Measurements from ENCODE around the gene TM2D3.

Gene TM2D3

DNA sequence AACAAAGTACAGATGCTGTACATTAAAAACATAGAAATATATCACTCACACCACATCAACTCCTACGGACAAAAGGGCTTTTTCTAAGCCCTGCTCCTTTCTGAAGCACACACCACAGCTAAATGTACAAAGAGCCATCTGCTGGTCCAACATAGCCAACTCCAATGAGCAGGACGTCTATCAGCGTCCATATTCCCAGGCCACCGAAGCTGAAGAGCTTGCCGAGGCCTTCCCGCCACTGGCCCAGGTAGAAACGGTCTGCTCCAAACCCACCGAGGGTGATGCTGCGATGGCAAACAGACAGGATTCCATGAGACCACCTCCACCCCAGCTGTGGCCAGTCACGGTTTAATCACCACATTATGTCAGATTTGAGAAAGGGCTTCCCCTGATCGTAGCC lies 9.8 kb downstream of the TM2D3 start:
- TF ChIP-seq, protein P1, sequence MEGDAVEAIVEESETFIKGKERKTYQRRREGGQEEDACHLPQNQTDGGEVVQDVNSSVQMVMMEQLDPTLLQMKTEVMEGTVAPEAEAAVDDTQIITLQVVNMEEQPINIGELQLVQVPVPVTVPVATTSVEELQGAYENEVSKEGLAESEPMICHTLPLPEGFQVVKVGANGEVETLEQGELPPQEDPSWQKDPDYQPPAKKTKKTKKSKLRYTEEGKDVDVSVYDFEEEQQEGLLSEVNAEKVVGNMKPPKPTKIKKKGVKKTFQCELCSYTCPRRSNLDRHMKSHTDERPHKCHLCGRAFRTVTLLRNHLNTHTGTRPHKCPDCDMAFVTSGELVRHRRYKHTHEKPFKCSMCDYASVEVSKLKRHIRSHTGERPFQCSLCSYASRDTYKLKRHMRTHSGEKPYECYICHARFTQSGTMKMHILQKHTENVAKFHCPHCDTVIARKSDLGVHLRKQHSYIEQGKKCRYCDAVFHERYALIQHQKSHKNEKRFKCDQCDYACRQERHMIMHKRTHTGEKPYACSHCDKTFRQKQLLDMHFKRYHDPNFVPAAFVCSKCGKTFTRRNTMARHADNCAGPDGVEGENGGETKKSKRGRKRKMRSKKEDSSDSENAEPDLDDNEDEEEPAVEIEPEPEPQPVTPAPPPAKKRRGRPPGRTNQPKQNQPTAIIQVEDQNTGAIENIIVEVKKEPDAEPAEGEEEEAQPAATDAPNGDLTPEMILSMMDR (IDR thresholded peaks at IDR 0.05; ENCODE audit: extremely low read depth, insufficient read depth, missing control alignments), result peak; percentile 6
- in situ Hi-C loops (cut with MboI; ENCODE audit: low pct_unique_long_range_greater_than_20kb, low sequenced_read_pairs, unreplicated experiment), result loop anchor here (5.0 kb wide), 1 partner anchor 345 kb away; the partner anchor contains the start of gene SNRPA1
- no peak for DNase-seq (ENCODE audit: low spot score)

DNA sequence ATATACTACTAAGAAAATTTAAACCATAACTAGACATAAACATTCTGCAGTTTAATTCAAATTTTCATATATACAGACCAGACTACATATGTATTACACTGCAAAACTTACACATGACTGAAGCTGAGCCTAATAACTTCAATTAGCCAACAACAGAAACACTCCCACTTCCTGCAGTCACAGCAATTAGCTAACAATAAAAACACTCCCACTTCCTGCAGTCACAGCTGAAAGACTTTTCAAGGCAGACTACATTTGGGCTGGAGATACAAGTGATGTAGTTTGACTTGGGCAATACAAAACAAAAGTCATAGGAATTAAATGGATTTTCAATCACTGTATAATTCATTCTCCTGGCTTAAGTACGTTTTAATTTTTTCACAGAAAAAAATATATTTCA lies 10.3 kb downstream of the TM2D3 start:
- in situ Hi-C loops (cut with MboI; ENCODE audit: low pct_unique_long_range_greater_than_20kb, low sequenced_read_pairs, unreplicated experiment), result loop anchor here (5.0 kb wide), 1 partner anchor 345 kb away; the partner anchor contains the start of gene SNRPA1
- TF ChIP-seq, protein P1 (IDR thresholded peaks at IDR 0.05; ENCODE audit: extremely low read depth, insufficient read depth, missing control alignments), result no peak
- DNase-seq (ENCODE audit: low spot score), result no peak

DNA sequence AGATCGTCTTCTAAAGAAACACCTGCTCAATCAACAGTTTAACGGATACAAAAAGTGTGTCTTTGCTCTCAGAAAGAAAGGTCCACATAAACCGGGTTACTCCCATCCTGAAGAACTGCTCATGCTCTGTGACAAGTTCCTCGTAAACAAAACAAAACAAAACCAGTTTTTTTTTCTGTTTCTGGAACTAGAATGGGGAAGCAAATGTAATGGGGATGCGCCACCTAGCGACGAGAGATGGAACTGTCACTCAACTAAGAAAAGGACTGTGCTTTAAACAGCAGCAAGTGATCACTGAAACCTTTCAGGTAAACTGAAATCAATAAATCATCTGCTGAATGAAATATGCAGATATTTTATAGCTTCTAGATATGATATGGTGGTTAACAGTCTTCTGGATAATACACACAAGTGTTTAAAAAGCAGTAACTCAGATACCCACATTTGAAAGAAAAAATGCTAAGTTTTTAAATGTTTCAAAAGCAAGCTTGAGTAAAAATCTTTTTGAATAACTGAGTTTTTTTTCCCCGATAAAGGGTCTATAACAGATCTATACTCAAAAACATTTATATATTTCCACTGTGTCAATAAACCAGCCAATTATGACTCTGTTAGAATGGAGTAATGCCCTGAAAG lies 10.9 kb downstream of the TM2D3 start:
- TF ChIP-seq, protein P1 (IDR thresholded peaks at IDR 0.05; ENCODE audit: extremely low read depth, insufficient read depth, missing control alignments), result peak; percentile 88
- in situ Hi-C loops (cut with MboI; ENCODE audit: low pct_unique_long_range_greater_than_20kb, low sequenced_read_pairs, unreplicated experiment), result loop anchor here (5.0 kb wide), 1 partner anchor 344 kb away; the partner anchor contains the start of gene SNRPA1
- peak; percentile 71 for DNase-seq (ENCODE audit: low spot score)

DNA sequence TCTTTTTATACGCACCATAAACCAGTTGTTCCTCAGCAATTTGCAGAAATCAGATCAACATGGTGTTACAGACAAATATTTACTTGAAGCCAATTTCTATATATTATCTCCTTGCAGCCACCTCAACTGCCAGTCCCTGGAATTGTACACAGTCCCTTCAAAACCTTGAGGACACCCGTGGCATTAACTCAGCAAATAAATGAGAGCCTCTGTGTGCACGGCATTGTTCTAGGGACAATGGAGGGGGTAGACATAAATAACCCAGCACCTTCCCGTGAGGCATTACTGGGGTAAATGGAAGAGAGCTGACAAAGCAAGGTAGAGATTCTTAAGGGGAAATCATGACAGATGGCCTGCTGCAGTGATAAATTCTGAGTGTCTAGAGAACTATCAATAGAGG lies 12.5 kb downstream of the TM2D3 start:
- TF ChIP-seq, protein P1 (IDR thresholded peaks at IDR 0.05; ENCODE audit: extremely low read depth, insufficient read depth, missing control alignments), result no peak
- DNase-seq (ENCODE audit: low spot score), result no peak
- in situ Hi-C loops (cut with MboI; ENCODE audit: low pct_unique_long_range_greater_than_20kb, low sequenced_read_pairs, unreplicated experiment), result loop anchor here (5.0 kb wide), 1 partner anchor 342 kb away; the partner anchor contains the start of gene SNRPA1

DNA sequence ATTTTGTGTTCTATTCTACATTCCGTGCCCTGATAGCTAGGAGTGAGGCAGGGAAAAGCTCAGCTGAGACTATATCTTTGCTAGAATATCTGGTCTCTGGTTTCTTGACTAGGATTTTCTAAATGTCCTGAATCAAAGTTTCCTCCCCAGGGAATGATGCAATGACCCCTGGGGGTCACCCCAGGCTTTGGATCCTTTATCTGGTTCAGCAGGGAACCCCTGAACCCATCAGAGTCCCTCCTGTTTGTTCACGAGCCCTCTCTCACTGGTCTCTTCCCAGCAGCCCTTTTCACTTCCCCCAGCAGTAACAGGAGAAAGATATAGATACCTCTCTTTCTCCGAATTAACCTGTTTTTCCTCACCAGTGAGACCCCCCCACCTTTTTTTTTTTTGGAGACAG lies 14.3 kb downstream of the TM2D3 start:
- DNase-seq (ENCODE audit: low spot score), result no peak
- in situ Hi-C loops (cut with MboI; ENCODE audit: low pct_unique_long_range_greater_than_20kb, low sequenced_read_pairs, unreplicated experiment), result no loop called here
- TF ChIP-seq, protein P1 (IDR thresholded peaks at IDR 0.05; ENCODE audit: extremely low read depth, insufficient read depth, missing control alignments), result no peak

DNA sequence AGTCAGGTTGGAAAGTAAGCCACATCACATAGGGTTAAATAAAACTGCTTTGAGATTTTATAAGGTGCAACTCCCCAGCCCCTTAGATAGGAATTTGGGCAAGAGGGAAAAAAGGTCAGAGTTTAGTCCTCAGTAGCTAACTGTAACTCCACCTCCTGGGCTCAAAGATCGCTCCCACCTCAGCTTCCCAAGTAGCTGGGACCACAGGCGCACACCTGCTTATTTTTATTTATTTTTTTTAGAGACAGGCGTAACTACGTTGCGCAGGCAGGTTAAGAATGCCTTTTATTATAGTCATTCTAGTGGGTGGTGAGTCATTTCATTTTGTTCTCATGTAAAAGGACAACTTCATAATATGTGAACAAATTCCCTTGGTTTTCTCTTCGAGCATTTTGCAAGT lies 14.7 kb downstream of the TM2D3 start:
- in situ Hi-C loops (cut with MboI; ENCODE audit: low pct_unique_long_range_greater_than_20kb, low sequenced_read_pairs, unreplicated experiment), result no loop called here
- DNase-seq (ENCODE audit: low spot score), result no peak
- TF ChIP-seq, protein P1 (IDR thresholded peaks at IDR 0.05; ENCODE audit: extremely low read depth, insufficient read depth, missing control alignments), result no peak

Data from GM13977 (cell line).